Cardiac muscle cell (in vitro differentiated cells and primary cell): Measurements from ENCODE around the gene NBEA. TPM values are rescaled to one million over a fixed set of nuclear protein-coding genes. Genes with fewer than 3 reads are reported as not detected.

Experiments
- DNase-seq, 2 donors: peaks; one replicate each; pipeline versions ENCODE4 v3.0.0 to v3.0.0-alpha.2; 2010 to 2017; ENCODE audit warnings: low read depth in 1 of 2, low spot score in 1 of 2
- H3K27ac ChIP-seq: fragments of 200-600 bp; sonication (generic); 2 replicates; pipeline ENCODE4 v1.5.1; 2016
- H3K27me3 ChIP-seq: fragments of 200-600 bp; sonication (generic); 2 replicates; pipeline ENCODE4 v1.6.0; 2016; ENCODE audit warnings: control low read depth
- H3K36me3 ChIP-seq: fragments of 200-600 bp; sonication (generic); 2 replicates; pipeline ENCODE4 v1.5.1; 2016; ENCODE audit warnings: control low read depth
- H3K4me1 ChIP-seq: fragments of 200-600 bp; sonication (generic); 2 replicates; pipeline ENCODE4 v1.8.1; 2017; ENCODE audit warnings: low read depth, mild to moderate bottlenecking, mixed run types
- H3K4me3 ChIP-seq: fragments of 200-600 bp; sonication (generic); 2 replicates; pipeline ENCODE4 v1.5.1; 2016; ENCODE audit warnings: mild to moderate bottlenecking
- H3K9me3 ChIP-seq: fragments of 200-600 bp; sonication (generic); 2 replicates; pipeline ENCODE4 v1.5.1; 2017; ENCODE audit warnings: low read depth, mild to moderate bottlenecking, control low read depth
- CTCF ChIP-seq: IDR thresholded peaks from 2 replicates; pipeline ENCODE4 v1.5.1; 2012; ENCODE audit warnings: low read depth, mild to moderate bottlenecking, low read length
- polyA plus RNA-seq: library from polyadenylated mRNA; unstranded; fragments of >200 nt; fragmentation: Nextera tagmentation; extraction: Ambion mirVana; gene quantifications from 2 replicates; pipeline ENCODE4 v1.2.1, GENCODE V29; 2016
- total RNA-seq: library from RNA; depleted of rRNA; stranded (reverse); fragments of >200 nt; gene quantifications from 2 replicates; pipeline ENCODE4 v1.2.3, GENCODE V29; 2016

NBEA gene
- total and polyA plus RNA-seq, 2 experiments from 2014 or later = 4.6 to 13.2 TPM

GRCh38 chr13:35256459-35257148 is 314.5 kb downstream of the NBEA start:
- Histone ChIP-seq H3K4me3 (no peak overlapping the region), H3K4me1 (no peaks in the 10 kb centered on the region), H3K9me3 (no peaks in the 10 kb centered on the region), H3K36me3 (no peaks in the 10 kb centered on the region), H3K27ac (no peak overlapping the region), H3K27me3 (no peaks in the 10 kb centered on the region)
- TF ChIP-seq CTCF = no peak
- no peak for DNase-seq

- H3K27ac ChIP-seq = no peak overlapping the region
Measured at GRCh38 chr13:35260316-35260715, 318.2 kb downstream of the NBEA start.

GRCh38 chr13:35266412-35266811 is 324.3 kb downstream of the NBEA start:
- H3K4me1 ChIP-seq = no peaks in the 10 kb centered on the region
- no peak overlapping the region for H3K27ac ChIP-seq
- no peaks in the 10 kb centered on the region for H3K36me3 ChIP-seq
- H3K9me3 ChIP-seq = no peaks in the 10 kb centered on the region
- no peaks in the 10 kb centered on the region for H3K27me3 ChIP-seq
- no peak for DNase-seq
- TF ChIP-seq CTCF = no peak
- no peak overlapping the region for H3K4me3 ChIP-seq

More at GRCh38 chr13:35260316-35260715, 318.2 kb downstream of the NBEA start:
- no peaks in the 10 kb centered on the region for H3K4me1 ChIP-seq
- H3K27me3 ChIP-seq = no peaks in the 10 kb centered on the region
- H3K4me3 ChIP-seq = no peak overlapping the region
- H3K36me3 ChIP-seq = no peaks in the 10 kb centered on the region
- H3K9me3 ChIP-seq = no peaks in the 10 kb centered on the region
- TF ChIP-seq CTCF = no peak
- DNase-seq = no peak

- no peak for TF ChIP-seq CTCF
- no peak for DNase-seq
- Histone ChIP-seq H3K4me1 (no peaks in the 10 kb centered on the region), H3K27ac (no peak overlapping the region), H3K27me3 (no peaks in the 10 kb centered on the region), H3K9me3 (no peaks in the 10 kb centered on the region), H3K36me3 (no peaks in the 10 kb centered on the region), H3K4me3 (no peak overlapping the region)
Measured at GRCh38 chr13:35278917-35279316, 336.8 kb downstream of the NBEA start.

- H3K4me1 ChIP-seq = no peaks in the 10 kb centered on the region
- TF ChIP-seq CTCF = no peak
- no peak overlapping the region for H3K27ac ChIP-seq
- no peak for DNase-seq
- H3K9me3 ChIP-seq = no peaks in the 10 kb centered on the region
- no peaks in the 10 kb centered on the region for H3K36me3 ChIP-seq
- H3K4me3 ChIP-seq = no peak overlapping the region
- no peaks in the 10 kb centered on the region for H3K27me3 ChIP-seq
Measured at GRCh38 chr13:35279500-35279899, 337.4 kb downstream of the NBEA start.
